Peyer's patch (tissue), 4 donors: ENCODE data around the gene ETS2. TPM values are rescaled to one million over a fixed set of nuclear protein-coding genes. Genes with fewer than 3 reads are reported as not detected.
A peak's percentile ranks its signal among the peaks of the same experiment; 100 is the strongest.

Source experiments
- DNase-seq, 3 donors: peaks; one replicate each; pipeline ENCODE4 v3.0.0-alpha.2; 2017 to 2019
- H3K27ac ChIP-seq, 4 donors: fragments of 200-600 bp; sonication (generic); one replicate each; pipeline ENCODE4 v1.5.1; 2016 to 2019
- H3K27me3 ChIP-seq, 2 donors: fragments of 200-600 bp; sonication (generic); one replicate each; pipeline ENCODE4 v1.5.1; 2019
- H3K36me3 ChIP-seq, 3 donors: fragments of 200-600 bp; sonication (generic); one replicate each; pipeline ENCODE4 v1.5.1; 2016 to 2019
- H3K4me1 ChIP-seq, 4 donors: fragments of 200-600 bp; sonication (generic); one replicate each; pipeline ENCODE4 v1.5.1; 2016 to 2019
- H3K4me3 ChIP-seq, 4 donors: fragments of 200-600 bp; sonication (generic); 1 replicate in 3 of 4; 2 replicates in 1 of 4; pipeline ENCODE4 v1.5.1; 2016 to 2019; ENCODE audit warnings: mild to moderate bottlenecking in 1 of 4
- H3K9me3 ChIP-seq, 4 donors: fragments of 200-600 bp; sonication (generic); one replicate each; pipeline ENCODE4 v1.5.1; 2016 to 2019; ENCODE audit warnings: mild to moderate bottlenecking in 1 of 4
- POLR2A ChIP-seq, 2 donors: fragments of 450-650 bp; IDR thresholded peaks; one replicate each; pipeline ENCODE4 v1.5.1; 2017; ENCODE audit warnings: antibody characterized with exemption in 2 of 2, mild to moderate bottlenecking in 2 of 2, moderate library complexity in 2 of 2
- total RNA-seq, 4 donors: library from RNA; depleted of rRNA; stranded (reverse); fragments of >200 nt; gene quantifications; one replicate each; pipeline ENCODE4 v1.1.0, GENCODE V29; 2016
- TF ChIP-seq, protein P1 (sequence below), 6 experiments: fragments of 450-650 bp in 4 of 6; fragments of 200-600 bp in 2 of 6; sonication (generic) in 1 of 6; IDR thresholded peaks; one replicate each; pipeline ENCODE4 v1.5.1; 2017 to 2019; ENCODE audit warnings: antibody characterized with exemption in 6 of 6, mild to moderate bottlenecking in 3 of 6, moderate library complexity in 1 of 6

Gene ETS2
- total RNA-seq, 4 donors from 2014 or later = 127 to 186 (median 147) TPM

DNA sequence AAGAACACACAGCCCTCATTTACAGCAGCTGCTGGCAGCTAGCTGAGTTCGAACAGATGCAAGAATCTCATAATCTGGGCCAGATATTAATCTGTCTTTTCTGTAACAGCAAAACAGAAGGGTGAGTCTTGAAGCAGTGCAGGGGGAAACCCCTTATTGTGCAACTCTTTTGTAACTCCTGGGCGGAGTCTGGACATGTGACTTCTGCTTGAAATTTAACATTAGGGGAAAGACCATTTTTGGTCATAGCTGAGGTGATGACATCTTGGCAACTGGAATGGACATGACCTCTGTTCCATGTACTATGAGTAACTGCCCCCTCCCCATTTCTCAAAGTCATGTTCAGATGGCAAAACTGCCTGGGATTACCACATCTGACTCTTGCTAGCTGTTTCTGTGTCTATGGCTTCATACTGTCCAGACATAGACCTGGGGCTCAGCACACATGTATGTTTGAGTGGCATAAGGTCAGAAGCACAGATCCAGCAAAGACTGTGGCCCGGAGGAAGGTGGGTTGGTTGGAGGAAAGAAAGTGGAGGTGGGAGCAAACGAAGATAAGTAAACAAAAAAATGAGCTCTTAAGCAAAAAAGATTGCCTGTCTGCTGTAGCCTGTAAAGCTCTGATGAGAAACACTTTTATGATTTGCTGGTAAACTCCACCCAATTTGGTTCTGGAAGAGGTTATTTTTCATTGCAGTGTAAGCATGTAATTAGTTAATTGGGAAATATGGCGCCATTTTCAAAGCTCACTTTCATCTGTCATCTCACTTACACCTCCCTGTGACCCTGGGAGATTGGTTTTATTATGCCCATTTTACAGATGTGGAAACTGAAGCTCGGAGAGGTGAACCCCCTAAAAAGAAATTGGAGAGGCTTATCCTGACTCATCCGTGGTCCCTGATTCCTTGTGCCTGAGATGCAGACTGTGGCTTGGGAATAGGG, 26.1 kb downstream of the ETS2 start:
- no peaks in the 10 kb centered on the region for H3K27me3 ChIP-seq
- DNase-seq = peak in 2 of 3 donors; percentile 46 to 87
- peak overlapping the region in 3 of 4 donors; percentile 23 to 66 (median 44) for H3K27ac ChIP-seq
- no peaks in the 10 kb centered on the region for H3K9me3 ChIP-seq
- H3K4me3 ChIP-seq = no peak overlapping the region
- TF ChIP-seq POLR2A (IDR thresholded peaks at IDR 0.05) = no peak
- TF ChIP-seq, protein P1, sequence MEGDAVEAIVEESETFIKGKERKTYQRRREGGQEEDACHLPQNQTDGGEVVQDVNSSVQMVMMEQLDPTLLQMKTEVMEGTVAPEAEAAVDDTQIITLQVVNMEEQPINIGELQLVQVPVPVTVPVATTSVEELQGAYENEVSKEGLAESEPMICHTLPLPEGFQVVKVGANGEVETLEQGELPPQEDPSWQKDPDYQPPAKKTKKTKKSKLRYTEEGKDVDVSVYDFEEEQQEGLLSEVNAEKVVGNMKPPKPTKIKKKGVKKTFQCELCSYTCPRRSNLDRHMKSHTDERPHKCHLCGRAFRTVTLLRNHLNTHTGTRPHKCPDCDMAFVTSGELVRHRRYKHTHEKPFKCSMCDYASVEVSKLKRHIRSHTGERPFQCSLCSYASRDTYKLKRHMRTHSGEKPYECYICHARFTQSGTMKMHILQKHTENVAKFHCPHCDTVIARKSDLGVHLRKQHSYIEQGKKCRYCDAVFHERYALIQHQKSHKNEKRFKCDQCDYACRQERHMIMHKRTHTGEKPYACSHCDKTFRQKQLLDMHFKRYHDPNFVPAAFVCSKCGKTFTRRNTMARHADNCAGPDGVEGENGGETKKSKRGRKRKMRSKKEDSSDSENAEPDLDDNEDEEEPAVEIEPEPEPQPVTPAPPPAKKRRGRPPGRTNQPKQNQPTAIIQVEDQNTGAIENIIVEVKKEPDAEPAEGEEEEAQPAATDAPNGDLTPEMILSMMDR (IDR thresholded peaks at IDR 0.05) = no peak
- no peaks in the 10 kb centered on the region for H3K36me3 ChIP-seq
- H3K4me1 ChIP-seq = peaks cover 0 to 12% (median 0%) of the 10 kb centered on the region in 4 donors

- H3K4me1 ChIP-seq = peaks cover 0 to 12% (median 0%) of the 10 kb centered on the region in 4 donors
- H3K27ac ChIP-seq = no peak overlapping the region
- H3K4me3 ChIP-seq = no peak overlapping the region
- no peaks in the 10 kb centered on the region for H3K27me3 ChIP-seq
- DNase-seq = no peak
- H3K36me3 ChIP-seq = no peaks in the 10 kb centered on the region
- H3K9me3 ChIP-seq = no peaks in the 10 kb centered on the region
- no peak for TF ChIP-seq POLR2A (IDR thresholded peaks at IDR 0.05)
- TF ChIP-seq, protein P1 (IDR thresholded peaks at IDR 0.05) = no peak
Observed at GRCh38 chr21:38832664-38833063, 26.9 kb downstream of the ETS2 start.

DNA sequence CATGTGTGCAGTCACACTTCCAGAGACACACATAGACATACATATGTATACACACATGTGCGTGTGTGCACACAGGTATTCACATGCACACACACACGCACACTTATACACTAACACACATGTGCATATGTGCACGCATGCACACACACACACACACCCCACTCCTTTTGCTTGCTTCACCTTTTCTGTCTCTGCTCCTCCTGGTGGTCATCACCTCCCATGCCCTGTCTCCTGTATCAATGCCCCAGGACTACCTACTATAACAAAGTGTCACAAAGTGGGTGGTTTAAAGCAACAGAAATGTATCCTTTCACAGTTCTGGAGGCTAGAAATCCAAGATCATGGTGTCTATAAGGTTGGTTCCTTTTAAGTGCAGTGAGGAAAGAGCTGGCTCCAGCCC, 27.4 kb downstream of the ETS2 start:
- no peak overlapping the region for H3K27ac ChIP-seq
- H3K4me3 ChIP-seq = no peak overlapping the region
- no peak for TF ChIP-seq POLR2A (IDR thresholded peaks at IDR 0.05)
- TF ChIP-seq, protein P1 (IDR thresholded peaks at IDR 0.05) = no peak
- H3K9me3 ChIP-seq = no peaks in the 10 kb centered on the region
- no peaks in the 10 kb centered on the region for H3K27me3 ChIP-seq
- DNase-seq = no peak
- peaks cover 0 to 12% (median 0%) of the 10 kb centered on the region in 4 donors for H3K4me1 ChIP-seq
- H3K36me3 ChIP-seq = no peaks in the 10 kb centered on the region

- H3K27ac ChIP-seq = no peak overlapping the region
- TF ChIP-seq POLR2A (IDR thresholded peaks at IDR 0.05) = no peak
- no peaks in the 10 kb centered on the region for H3K36me3 ChIP-seq
- H3K4me3 ChIP-seq = no peak overlapping the region
- no peaks in the 10 kb centered on the region for H3K9me3 ChIP-seq
- H3K4me1 ChIP-seq = peaks cover 0 to 12% (median 0%) of the 10 kb centered on the region in 4 donors
- DNase-seq = no peak
- no peaks in the 10 kb centered on the region for H3K27me3 ChIP-seq
Observed at GRCh38 chr21:38834725-38835124, 29.0 kb downstream of the ETS2 start.

- Histone ChIP-seq H3K4me1 (no peaks in the 10 kb centered on the region), H3K4me3 (no peak overlapping the region), H3K36me3 (no peaks in the 10 kb centered on the region), H3K9me3 (no peaks in the 10 kb centered on the region), H3K27me3 (no peaks in the 10 kb centered on the region), H3K27ac (no peak overlapping the region)
- DNase-seq = no peak
- TF ChIP-seq POLR2A (IDR thresholded peaks at IDR 0.05) = no peak
- TF ChIP-seq, protein P1 (IDR thresholded peaks at IDR 0.05) = no peak
Observed at GRCh38 chr21:38837806-38838461, 32.2 kb downstream of the ETS2 start.
